Measurements from ENCODE around the gene ZNF469. TPM values are rescaled to one million over a fixed set of nuclear protein-coding genes. Genes with fewer than 3 reads are reported as not detected.

Gene ZNF469
- total and polyA plus RNA-seq, 2 of the 13 experiments (the other 11 are each of a cell fraction or from before 2014, with no cell fraction given): not detected

DNA sequence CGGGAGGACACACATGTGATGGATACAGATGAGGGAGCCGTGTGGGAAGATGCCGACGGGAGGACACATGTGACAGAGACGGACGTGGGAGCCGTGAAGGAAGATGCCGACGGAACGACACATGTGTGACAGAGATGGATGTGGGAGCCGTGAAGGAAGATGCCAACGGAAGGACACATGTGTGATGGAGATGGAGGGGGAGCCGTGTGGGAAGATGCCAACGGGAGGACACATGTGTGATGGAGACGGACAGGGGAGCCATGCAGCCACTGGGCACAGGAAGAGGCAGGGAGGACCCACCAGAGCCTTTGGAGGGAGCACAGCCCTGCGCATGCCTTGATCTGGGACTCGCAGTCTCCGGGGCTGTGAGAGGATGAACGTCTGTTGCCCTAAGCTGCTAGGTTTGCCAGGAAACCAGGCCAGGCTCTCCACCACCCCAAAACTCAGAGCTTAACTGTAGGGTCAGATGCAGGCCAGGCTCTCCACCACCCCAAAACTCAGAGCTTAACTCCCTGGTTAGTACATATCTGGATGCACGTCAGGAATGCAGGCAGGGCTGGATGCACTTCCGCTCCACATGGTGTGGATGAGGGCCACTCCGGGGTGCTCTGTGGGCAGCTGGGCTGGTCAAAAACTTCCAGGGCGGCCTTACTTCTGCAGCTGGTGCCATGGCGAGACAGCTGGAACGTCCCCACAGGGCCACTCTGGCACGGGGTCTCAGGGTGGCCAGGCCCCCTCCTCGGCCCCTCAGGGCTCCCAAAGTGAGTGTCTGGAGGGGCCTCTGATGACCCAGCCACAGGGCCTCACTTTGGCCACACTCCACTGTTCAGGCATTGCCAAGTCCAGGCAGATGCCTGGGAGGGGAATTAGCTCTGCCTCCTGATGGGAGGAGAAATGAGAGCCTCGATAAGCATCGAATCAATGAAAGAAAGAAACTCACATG, 47.7 kb upstream of the ZNF469 start:
- no peak for ATAC-seq
- intact Hi-C loops (cut with micrococcal nuclease; ENCODE audit: unreplicated experiment) (no loop called here), in situ Hi-C loops (cut with HindIII; ENCODE audit: extremely low pct_ligation_motif_present, low pct_unique_long_range_greater_than_20kb) (no loop called here)
- Histone ChIP-seq H3K9me3 (ENCODE audit: low read length) (peaks cover 5% of the 10 kb centered on the region; the same call in 1 of the 2 replicates), H3K27ac (ENCODE audit: extremely low read length, insufficient read depth, low read length) (no peak overlapping the region), H4K20me1 (ENCODE audit: insufficient read depth, low read length) (no peaks in the 10 kb centered on the region; the same call in 1 of the 2 replicates), H3K27me3 (ENCODE audit: control insufficient read depth in 1 of 2, insufficient read depth in 2 of 2, low read length in 2 of 2) (peaks cover 2 to 10% of the 10 kb centered on the region in 2 experiments; a peak in 2 of 5 replicates), H3K36me3 (replicated peaks in 1 of 2; ENCODE audit: control insufficient read depth in 1 of 2, insufficient read depth in 2 of 2, low read length in 2 of 2) (no peaks in the 10 kb centered on the region), H3K4me2 (ENCODE audit: low read depth, low read length) (no peak overlapping the region), H3K79me2 (ENCODE audit: insufficient read depth, low read length) (no peaks in the 10 kb centered on the region), H3K4me1 (ENCODE audit: insufficient read depth, low read length) (peaks cover 13% of the 10 kb centered on the region), H3K9ac (ENCODE audit: insufficient read depth, low read depth, low read length) (no peak overlapping the region), H3K4me3 (replicated peaks in 1 of 3; ENCODE audit: insufficient read depth in 1 of 3, low read depth in 2 of 3, low read length in 3 of 3) (no peak overlapping the region), H2AFZ (ENCODE audit: low read length) (no peak overlapping the region)
- ChIA-PET CTCF (ENCODE audit: low intra/inter-chr PET ratio, low total read pairs) (no interaction called here), POLR2A (no interaction called here)
- DNase-seq (ENCODE audit: low spot score): no peak
- BruUV-seq (replicated peaks): no TSS peak
- TF ChIP-seq, protein P1, sequence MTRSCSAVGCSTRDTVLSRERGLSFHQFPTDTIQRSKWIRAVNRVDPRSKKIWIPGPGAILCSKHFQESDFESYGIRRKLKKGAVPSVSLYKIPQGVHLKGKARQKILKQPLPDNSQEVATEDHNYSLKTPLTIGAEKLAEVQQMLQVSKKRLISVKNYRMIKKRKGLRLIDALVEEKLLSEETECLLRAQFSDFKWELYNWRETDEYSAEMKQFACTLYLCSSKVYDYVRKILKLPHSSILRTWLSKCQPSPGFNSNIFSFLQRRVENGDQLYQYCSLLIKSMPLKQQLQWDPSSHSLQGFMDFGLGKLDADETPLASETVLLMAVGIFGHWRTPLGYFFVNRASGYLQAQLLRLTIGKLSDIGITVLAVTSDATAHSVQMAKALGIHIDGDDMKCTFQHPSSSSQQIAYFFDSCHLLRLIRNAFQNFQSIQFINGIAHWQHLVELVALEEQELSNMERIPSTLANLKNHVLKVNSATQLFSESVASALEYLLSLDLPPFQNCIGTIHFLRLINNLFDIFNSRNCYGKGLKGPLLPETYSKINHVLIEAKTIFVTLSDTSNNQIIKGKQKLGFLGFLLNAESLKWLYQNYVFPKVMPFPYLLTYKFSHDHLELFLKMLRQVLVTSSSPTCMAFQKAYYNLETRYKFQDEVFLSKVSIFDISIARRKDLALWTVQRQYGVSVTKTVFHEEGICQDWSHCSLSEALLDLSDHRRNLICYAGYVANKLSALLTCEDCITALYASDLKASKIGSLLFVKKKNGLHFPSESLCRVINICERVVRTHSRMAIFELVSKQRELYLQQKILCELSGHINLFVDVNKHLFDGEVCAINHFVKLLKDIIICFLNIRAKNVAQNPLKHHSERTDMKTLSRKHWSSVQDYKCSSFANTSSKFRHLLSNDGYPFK (CRISPR knock-in tag; IDR thresholded peaks at IDR 0.05; ENCODE audit: borderline replicate concordance): no peak
- TF ChIP-seq, protein P2, sequence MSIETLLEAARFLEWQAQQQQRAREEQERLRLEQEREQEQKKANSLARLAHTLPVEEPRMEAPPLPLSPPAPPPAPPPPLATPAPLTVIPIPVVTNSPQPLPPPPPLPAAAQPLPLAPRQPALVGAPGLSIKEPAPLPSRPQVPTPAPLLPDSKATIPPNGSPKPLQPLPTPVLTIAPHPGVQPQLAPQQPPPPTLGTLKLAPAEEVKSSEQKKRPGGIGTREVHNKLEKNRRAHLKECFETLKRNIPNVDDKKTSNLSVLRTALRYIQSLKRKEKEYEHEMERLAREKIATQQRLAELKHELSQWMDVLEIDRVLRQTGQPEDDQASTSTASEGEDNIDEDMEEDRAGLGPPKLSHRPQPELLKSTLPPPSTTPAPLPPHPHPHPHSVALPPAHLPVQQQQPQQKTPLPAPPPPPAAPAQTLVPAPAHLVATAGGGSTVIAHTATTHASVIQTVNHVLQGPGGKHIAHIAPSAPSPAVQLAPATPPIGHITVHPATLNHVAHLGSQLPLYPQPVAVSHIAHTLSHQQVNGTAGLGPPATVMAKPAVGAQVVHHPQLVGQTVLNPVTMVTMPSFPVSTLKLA (IDR thresholded peaks at IDR 0.05): peak; percentile 74
- no peak for FAIRE-seq
- 69% methylated on average over 21 of the region's 29 CpGs for WGBS (ENCODE audit: low lambda C conversion rate)
